Uterus (tissue), 2 donors: ENCODE measurements around the gene OSCP1.

ENCODE experiments used
- CTCF ChIP-seq, 4 experiments: fragments of 200-600 bp in 2 of 4; fragments of 450-650 bp in 2 of 4; sonication (generic) in 2 of 4; IDR thresholded peaks; one replicate each; pipeline ENCODE4 v1.5.1; 2016 to 2019; ENCODE audit warnings: antibody characterized with exemption in 4 of 4, mild to moderate bottlenecking in 2 of 4, moderate library complexity in 1 of 4
- POLR2A ChIP-seq, 2 donors: fragments of 450-650 bp; IDR thresholded peaks; one replicate each; pipeline ENCODE4 v1.6.1; 2016; ENCODE audit warnings: antibody characterized with exemption in 2 of 2, mild to moderate bottlenecking in 1 of 2, moderate library complexity in 1 of 2

GRCh38 chr1:36492491-36492890 is 42.2 kb upstream of the OSCP1 start:
- TF ChIP-seq POLR2A (IDR thresholded peaks at IDR 0.05) = no peak
- no peak for TF ChIP-seq CTCF (IDR thresholded peaks at IDR 0.05)
